GM12872 (cell line): Measurements from ENCODE around the gene MSX1.

Experiments
- CTCF ChIP-seq: IDR thresholded peaks from 3 replicates; pipeline ENCODE4 v1.5.1; 2011; ENCODE audit warnings: low read depth, mild to moderate bottlenecking, low read length, moderate library complexity; ENCODE audit not compliant: insufficient read depth

MSX1 gene

GRCh38 chr4:4851081-4851480 is 8.4 kb upstream of the MSX1 start:
- TF ChIP-seq CTCF: no peak

- no peak for TF ChIP-seq CTCF
Measured at GRCh38 chr4:4851906-4852305, 7.6 kb upstream of the MSX1 start.

- TF ChIP-seq CTCF: 0 out of 3 replicates have a peak, but pooled peaks have one; percentile 23
Measured at GRCh38 chr4:4852591-4853362, 6.7 kb upstream of the MSX1 start.

- TF ChIP-seq CTCF: no peak
Measured at GRCh38 chr4:4853371-4853823, 6.1 kb upstream of the MSX1 start.

GRCh38 chr4:4853921-4854648 is 5.4 kb upstream of the MSX1 start:
- TF ChIP-seq CTCF: no peak

GRCh38 chr4:4854649-4855295 is 4.7 kb upstream of the MSX1 start:
- no peak for TF ChIP-seq CTCF

- no peak for TF ChIP-seq CTCF
Measured at GRCh38 chr4:4855301-4856070, 4.0 kb upstream of the MSX1 start.
